GM21529 (cell line): ENCODE data around the gene DNTT.
"Not testable (repeated sequence)": the region's sequence is repeated elsewhere in the genome, so short reads cannot be mapped to it uniquely, and the experiment has no call there.

Experiments
- ATAC-seq: cut with Tn5 transposase; IDR thresholded peaks from one replicate; pipeline ENCODE4 v1.9.1; 2021; ENCODE audit not compliant: unreplicated experiment

Gene DNTT

DNA sequence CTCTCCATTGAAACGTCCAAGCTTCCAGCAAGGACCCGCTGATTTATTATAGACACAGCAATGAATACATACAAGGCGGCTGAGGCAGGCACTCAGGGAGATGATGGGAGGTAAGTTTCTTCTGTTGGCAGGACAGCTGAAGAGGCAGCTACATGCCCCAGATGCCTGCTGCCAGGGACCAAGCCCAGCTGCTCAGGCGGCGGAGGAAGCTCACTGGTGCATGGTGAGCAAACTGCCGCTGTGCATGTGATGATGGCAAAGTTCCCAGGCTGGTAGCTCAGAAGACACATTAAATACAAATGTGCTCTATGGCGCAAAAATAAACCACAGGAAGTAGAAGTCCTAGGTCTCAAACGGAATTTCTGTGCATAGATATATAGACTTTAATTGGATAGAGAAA is 2.3 kb downstream of the DNTT start:
- no peak for ATAC-seq

DNA sequence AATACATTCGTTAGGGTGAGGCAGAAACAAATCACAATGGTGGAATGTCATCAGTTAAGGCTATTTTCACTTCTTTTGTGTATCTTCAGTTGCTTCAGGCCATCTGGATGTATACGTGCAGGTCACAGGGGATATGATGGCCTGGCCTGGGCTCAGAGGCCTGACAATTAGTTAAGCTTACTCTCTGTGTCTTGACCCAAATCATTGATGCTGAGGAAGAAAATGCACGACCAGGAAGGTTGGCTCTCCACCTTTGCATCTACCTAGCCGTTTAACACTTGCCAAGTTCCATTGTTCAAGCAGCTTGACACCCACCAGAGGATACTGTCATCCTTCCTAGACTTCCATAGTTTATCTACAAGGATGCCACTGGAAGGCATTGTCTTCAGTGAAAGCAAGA is 4.6 kb downstream of the DNTT start:
- not testable (repeated sequence) for ATAC-seq

DNA sequence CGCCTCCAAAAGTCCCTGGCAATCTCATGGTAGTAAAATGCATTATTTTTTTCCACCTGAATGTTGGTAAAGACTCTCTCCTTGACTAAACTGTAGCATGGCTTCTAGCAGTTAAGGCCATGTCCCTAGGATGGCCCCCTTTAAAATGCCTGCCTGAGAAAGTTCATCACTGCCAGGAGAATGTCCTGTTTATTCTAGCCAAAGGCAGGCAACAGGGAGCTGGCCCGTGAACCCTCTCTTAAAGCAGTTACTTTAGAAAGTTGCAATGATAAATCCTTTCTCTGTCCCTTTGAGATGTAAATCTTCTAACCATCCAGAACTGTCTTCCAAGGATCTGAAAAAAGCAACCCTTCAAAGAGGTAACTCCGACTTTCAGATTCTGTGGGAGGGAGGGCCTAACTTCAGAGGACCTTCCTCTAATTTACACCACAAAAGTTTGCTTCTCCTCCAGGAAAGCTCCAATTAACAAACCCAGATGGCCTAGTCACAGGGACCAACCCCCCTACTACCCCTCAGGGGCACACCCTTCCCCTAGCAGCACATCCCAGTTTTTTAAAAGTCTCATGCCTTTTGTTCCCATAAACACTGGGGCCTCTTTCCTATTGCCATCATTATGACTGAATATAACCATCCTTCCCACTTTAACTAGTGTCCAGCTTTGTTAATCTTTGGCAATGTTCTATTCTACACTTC is 5.5 kb downstream of the DNTT start:
- no peak for ATAC-seq

DNA sequence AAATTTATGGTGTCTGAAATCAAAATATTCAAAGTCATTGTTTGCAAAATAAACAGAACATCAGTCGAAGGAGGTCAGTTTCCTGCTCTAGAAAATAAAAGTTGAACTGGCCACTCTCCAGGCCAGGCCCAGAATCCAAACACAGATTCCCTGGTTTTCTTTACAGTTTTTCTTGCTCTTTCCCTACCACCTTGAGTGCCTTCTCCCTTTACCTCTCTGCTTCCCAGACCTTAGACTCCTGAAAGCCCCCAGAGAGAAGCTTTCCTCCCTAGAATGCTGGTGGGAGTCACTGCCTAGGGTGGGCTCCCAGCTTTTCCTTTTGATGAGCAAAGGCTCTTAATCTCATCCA is 6.1 kb downstream of the DNTT start:
- no peak for ATAC-seq

DNA sequence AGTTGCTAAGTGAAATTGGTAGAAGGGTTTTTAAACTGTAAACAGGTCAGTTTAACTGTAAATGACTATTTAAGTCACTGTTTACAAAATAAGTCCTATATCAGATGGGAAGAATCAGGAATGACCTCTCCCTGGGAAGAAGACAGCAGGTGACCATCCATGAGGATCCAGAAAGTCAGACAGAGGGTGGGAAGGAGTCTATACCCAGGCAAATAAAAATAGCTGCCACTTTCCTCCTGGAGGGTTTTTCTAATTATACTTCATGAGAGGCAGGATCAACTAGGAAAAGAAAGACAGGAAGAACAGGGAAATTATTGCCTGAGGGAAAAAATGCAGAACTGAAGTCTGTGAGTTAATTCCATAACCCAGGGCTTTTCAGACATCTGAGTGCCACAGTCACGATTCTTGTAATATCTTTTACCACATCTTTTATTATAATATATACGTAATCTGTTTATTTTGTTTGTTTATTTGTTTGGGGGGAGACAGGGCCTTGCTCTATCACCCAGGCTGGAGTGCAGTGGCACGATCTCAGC is 7.0 kb downstream of the DNTT start:
- no peak for ATAC-seq

DNA sequence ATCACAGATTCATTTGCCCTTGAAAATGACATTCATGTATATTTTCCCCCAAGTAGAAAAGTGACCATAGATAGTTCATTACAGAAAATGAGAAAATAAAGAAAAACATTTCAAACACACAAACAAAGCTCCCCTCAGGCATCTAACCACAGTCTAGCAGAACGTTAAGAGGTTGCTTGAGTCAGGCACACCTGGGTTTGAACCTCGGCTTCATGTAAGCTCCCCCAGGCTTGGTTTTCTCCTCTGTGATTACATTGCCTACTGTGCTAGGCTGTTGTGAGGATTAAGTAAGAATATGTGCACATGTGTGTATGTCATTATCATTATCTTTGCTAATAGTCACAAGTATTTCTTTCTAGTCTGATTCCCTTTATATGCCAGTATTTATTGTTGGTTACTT is 9.1 kb downstream of the DNTT start:
- no peak for ATAC-seq

DNA sequence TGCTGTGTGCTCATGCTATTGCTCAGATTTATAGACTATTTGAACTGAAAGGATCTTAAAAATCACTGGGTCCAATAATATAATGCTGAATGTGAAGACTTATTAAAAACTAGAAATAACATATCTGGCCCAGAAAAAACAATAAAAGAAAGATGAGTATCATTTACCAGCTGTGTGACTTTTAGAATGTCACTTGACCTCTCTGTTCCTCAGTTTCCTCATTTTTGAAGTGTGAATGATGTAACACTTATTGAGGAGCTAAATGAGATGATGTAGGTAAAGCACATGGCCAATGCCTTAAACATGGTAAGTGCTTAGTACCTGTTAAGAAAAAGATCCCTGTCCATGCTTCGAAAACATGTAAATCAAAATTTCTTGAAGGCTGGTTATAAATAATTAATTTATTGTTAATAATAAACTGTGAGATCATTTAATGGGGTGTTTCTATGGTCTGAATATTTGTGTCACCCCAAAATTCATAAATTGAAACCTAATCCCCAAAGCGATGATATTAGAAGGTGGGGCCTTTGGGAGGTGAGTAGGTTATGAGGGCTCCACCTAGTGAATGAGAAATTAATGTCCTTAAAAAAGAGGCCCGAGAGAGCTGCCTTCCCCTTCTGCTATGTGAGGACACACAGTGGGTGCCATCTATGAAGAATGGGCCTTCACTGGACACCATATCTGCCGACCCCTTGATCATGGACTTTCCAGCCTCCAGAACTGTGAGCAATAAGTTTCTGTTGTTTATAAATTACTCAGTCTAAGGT is 13.0 kb downstream of the DNTT start:
- ATAC-seq, result no peak

- ATAC-seq, result no peak
Measured at GRCh38 chr10:96319754-96320474, 15.7 kb downstream of the DNTT start.

DNA sequence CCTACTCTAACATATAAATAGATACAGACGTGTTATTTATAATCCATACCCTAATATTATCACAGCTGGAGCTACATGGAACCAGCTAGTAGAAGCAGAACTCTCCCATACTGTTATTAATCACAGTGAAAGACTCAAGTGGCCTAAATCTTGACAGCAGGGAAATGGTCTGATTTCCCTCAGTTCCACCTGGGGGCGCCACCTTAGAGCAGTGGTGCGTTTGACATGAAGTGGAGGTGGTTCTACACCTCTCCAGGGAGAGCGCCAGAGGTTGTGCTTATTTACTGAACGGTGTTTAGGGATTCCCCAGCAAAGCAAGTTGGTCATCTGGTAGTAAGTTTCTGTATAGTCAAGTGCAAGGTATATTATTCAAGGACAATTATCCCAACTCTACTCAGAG is 17.6 kb downstream of the DNTT start:
- no peak for ATAC-seq

GRCh38 chr10:96322275-96322674 is 18.0 kb downstream of the DNTT start:
- no peak for ATAC-seq

- no peak for ATAC-seq
Measured at GRCh38 chr10:96324447-96324846, 20.2 kb downstream of the DNTT start.

DNA sequence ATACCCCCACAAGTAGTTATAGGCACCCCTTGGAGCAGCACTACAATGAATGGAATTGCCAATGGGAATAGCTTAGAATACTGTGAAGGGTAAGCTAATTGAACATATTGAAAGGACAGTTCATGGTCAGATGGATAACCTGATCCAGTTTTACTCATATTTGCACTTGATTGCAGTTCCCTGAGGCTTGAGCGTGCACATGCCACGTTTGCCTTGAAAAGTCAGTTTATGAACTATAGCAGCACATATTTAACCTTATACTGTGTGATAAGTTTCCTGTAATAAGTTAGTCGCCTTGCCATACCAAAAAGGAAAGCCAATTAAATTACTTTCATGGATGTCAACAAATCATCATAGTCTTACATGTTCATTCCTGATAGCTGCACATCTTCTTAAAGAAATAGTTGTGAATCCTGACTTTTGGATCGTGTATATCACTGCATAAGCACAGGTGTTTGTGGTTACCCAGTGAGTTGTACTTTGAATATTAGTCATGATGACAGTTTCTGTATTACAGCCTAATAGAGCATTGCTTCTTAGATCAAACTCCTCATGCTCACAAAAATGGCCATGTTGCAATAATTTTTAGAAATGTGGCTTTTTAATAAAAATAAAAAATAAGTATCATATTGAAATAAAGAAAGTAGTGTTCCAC is 21.6 kb downstream of the DNTT start:
- ATAC-seq, result peak; percentile 93

DNA sequence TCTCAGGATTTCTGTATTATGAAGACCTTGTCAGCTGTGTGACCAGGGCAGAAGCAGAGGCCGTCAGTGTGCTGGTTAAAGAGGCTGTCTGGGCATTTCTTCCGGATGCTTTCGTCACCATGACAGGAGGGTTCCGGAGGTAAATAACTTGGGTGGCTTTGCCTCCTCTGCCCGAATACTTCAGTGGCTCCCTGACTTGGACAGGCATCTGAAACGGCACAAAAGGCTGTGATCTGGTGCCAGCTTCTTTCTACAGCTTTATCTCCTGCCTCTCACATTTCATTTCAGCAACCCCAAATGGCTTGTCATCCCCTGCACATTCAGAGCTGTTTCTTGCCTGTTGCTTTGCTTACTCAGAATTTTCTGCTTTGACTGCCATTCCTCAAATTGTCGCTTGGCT is 23.2 kb downstream of the DNTT start:
- no peak for ATAC-seq

DNA sequence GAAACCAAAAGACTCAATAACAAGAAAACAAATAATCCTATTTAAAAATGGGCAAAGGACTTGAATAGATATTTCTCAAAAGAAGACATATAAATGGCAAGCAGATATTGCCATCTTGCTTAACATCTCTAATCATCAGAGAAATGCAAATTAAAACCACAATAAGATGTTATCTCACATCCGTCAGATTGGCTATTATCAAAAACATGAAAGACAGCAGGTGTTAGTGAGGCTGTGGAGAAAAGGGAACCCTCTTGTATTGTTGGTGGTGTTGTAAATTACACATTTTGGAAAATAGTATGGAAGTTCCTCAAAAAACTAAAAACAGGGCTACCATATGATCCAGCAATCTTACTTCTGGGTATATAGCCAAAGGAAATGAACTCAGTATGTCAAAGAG is 28.9 kb downstream of the DNTT start:
- no peak for ATAC-seq

DNA sequence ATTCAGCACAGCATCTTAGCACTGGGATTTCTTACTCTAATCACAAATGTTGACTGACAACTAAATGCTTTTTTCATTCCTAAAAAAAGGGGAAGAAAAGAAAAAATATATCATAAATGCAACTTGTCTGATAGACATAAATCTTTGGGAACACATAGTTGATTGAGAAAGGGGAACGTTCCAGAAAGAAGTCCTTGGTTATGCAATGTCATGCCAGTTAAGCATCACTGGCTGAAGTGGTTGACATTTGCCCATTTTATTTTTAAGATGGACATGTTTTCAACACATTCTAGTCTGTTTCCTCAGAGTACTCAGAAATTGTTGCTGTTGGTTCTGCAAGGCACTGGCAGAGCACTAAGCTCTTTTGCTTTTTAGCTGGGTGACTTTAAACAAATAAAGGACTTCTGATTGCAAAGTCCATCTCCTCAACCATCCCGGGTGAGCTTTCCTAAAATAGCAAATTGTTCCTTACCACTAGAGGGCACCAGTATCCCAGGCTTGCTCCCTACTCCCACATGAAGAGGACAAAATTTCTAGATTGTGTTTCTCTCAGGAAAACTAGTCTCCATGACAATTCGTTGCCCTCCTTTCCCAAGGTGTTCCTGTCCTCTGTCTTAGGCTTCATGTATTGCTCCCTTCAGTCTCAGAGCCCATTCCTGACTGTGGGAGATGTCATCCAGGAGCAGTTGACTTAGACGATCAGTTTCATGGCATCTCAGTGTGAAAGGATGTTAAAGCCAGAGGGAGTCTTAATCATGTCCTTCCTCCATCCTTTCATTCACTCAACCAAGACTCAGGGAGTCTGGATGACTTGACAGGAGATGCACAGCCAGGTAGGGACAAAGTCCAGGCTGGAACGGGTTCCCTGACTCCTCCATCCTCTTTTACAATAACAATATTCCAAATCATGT is 30.6 kb downstream of the DNTT start:
- no peak for ATAC-seq

- no peak for ATAC-seq
Measured at GRCh38 chr10:96337106-96337505, 32.9 kb downstream of the DNTT start.

GRCh38 chr10:96338279-96338925 is 34.2 kb downstream of the DNTT start:
- ATAC-seq, result no peak

DNA sequence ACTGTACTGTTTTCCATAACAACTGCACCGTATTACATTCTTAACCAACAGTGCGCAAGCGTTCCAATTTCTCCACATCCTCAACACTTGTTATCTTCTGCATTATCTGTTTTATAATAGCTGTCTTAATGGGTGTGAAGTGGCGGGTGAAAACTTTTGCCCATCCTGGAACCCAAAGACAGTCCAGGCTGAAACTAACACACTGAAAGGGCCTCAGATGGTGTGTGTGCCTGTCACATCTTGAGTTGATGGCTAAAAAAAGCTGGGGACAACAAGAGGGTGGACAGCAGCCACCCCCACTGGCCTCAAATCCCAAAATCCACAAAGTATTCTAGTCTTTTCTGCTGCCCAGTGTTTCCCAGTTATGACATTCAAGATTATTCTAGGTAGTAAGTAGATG is 35.1 kb downstream of the DNTT start:
- no peak for ATAC-seq

DNA sequence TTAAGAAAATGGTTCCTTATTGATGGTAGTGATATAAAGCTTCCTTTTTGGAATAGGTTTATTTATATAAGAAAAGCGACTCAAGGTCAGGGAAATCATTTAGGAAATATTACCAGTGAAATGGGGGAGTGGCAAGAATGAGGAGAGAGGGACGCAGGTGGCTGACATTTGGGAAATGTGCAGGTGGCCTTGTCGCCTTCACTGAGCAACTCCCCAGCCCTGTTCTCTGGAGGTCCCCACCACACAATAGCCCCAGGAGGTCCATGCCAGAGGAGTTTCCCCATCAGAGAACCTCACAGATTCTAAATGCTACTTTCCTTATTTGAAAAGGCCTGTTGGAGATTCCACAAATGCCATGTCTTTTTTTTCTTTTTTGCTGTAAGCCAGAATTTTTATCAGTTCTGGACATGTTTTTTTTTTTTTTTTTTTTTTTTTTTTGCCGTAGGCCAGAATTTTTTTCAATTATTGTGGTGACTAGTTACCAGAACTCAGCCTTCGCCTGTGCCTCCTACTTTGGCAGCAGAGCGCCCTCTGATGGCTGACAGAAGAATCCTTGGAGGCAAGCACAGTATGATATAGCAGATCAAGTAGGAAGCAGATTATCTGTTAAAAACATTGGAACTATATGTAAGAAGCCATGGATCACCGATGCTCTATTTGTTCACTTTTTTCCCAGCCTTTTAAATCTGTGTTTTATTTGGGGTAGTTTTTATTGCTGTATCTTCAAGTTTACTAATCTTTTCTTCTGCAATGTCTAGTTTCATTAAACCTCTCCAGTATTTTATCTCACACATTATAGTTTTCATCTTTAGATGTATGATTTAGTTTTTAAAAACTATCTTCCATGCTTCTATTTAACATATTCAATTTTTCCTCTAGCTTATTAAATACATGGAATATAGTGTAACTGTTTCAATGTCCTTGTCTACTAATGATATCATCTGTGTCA is 36.0 kb downstream of the DNTT start:
- ATAC-seq, result peak; percentile 78
